Stimulated activated naive CD4-positive, alpha-beta T cell treated with Interleukin-2 at 50 U/mL for 16 hours (primary cell): ENCODE measurements around the gene NUDT16L1.
"Not testable (repeated sequence)": the region's sequence is repeated elsewhere in the genome, so short reads cannot be mapped to it uniquely, and the experiment has no call there.

Experiments
- DNase-seq: peaks from one replicate; lab custom pipeline; 2025; lab: John Stamatoyannopoulos, UW

The NUDT16L1 gene

GRCh38 chr16:4718466-4718865 is 25.1 kb downstream of the NUDT16L1 start:
- no peak for DNase-seq

GRCh38 chr16:4723071-4723767 is 29.9 kb downstream of the NUDT16L1 start:
- no peak for DNase-seq

DNA sequence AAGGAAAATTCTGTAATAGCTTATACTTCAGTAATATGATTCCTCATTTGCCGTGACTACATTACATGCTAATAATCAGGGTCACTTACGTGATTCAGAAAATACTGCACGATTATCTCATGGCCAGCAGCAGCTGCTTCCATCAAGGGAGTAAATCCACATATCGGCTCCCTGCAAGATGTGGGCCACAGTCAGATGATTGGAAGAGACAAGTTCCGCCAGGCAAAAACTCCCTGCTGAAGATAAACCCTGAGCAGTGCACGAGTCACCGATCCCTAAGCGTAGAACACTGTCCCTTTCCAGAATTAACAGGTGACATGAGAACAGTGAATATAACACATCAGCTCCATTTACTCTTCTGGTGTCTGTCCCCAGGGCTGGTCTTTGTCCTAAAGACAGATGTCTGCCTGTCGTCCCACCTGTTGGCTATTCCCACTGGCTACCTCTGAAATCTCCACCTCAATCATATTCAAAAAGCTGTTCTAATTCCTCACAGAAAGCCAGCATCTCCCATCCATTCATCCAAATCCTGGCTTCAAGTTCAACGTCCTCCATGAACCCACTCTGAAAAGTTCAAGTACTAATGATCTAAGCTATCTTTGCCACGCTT is 31.4 kb downstream of the NUDT16L1 start:
- DNase-seq = no peak

- DNase-seq = no peak
Measured at GRCh38 chr16:4726616-4727015, 33.3 kb downstream of the NUDT16L1 start.

DNA sequence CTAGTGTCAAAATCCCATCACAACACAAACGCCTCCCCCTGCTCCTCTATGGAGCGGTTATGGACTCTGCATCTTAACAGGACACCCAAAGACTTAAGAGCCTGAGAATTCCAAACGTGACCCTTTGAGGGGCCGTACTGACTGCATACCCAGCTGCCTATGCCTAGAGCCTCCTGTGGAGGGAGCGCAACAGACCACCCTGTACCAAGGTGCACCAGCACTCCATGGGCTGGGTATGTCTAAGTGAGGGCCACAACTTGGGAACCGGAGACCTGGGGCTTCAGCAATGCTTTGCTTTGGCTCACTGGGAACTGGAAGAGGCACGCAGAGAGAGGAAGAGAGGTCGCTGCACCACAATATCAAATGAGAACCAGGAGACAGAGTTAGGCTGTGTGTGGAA is 35.3 kb downstream of the NUDT16L1 start:
- no peak for DNase-seq

DNA sequence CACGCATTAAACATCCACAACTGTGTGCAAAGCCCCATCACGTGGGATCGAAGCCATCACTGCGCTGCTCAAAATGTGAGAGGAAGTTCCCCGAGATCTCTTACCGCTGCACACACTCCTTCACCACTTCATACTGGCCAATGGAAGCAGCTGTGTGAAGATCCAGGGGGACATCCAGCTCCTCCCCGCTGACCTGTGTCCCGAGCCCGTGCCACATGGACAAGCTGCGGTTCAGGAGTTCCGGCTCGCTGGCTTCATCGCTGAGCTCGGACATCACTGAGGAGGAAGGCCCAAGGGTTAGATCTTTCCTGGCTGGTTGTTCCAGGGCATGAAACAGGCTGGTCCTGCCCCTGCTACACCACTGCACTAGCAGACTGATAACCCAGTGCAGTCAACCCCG is 36.5 kb downstream of the NUDT16L1 start:
- DNase-seq = no peak

DNA sequence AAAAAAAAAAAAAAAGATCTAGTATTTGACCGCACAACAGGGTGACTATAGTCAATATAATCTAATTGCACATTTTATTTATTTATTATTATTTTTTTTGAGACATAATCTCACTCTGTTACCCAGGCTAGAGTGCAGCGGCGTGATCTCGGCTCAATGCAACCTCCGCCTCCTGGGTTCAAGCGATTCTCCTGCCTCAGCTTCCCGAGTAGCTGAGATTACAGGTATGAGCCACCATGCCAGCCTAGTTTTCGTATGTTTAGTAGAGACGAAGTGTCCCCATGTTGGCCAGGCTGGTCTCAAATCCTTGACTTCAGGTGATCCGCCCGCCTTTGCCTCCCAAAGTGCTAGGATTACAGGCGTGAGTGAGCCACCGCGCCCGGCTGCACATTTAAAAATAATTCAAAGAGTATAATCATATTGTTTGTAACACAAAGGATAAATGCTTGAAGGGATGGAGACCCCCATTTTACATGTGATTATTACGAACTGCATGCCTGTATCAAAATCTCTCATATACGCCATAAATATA is 39.9 kb downstream of the NUDT16L1 start:
- no peak for DNase-seq

GRCh38 chr16:4733747-4734062 is 40.3 kb downstream of the NUDT16L1 start:
- DNase-seq = peak; percentile 38

DNA sequence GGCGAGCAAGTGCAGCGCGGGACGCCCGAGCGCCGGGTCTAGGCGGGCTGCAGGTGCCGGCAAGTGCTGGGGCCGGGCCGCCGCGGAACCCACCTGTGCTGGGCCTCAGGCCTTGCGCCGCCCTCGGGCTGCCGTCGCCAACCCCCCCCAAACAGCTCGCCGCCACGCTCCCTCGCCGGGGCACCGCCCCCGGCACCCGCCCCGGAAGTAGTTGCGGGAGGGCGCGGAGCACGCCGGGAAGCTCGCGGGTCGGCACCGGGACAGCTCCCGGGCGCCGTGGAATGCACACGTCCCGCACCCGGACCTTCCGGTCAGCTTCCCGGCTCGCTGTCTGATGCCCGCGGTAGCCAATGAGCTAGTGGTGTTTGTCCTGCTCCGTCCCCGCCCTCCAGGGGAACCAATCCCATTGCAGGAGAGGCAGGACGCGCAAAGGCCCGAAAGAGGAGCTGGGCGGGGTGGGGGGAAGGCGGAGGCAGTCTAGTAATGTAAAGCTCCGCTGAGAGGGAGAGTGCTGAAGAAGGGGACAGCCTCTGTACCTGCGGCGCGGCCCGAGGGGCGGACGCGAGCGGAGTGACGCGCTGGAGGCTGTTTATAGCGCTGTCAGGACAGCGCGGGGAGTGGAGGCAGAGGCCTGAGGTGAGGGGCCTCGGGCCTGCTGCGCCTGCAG is 40.8 kb downstream of the NUDT16L1 start, which contains the start of the genes ANKS3 and DNAAF8:
Gene ANKS3 (minus strand): TSS at position 209 of the 667 bp plus-strand sequence. CDS start 4,122 bp downstream, outside the sequence.
Gene DNAAF8 (plus strand): TSS at position 475 of the 667 bp plus-strand sequence. CDS start 1,978 bp downstream, outside the sequence.
- peak; percentile 85 for DNase-seq

- DNase-seq = peak; percentile 91
Measured at GRCh38 chr16:4734730-4735535, 41.6 kb downstream of the NUDT16L1 start.

- no peak for DNase-seq
Measured at GRCh38 chr16:4736546-4736945, 43.2 kb downstream of the NUDT16L1 start.

GRCh38 chr16:4737545-4737944 is 44.2 kb downstream of the NUDT16L1 start:
- DNase-seq = no peak

GRCh38 chr16:4738370-4738769 is 45.0 kb downstream of the NUDT16L1 start:
- DNase-seq = not testable (repeated sequence)

DNA sequence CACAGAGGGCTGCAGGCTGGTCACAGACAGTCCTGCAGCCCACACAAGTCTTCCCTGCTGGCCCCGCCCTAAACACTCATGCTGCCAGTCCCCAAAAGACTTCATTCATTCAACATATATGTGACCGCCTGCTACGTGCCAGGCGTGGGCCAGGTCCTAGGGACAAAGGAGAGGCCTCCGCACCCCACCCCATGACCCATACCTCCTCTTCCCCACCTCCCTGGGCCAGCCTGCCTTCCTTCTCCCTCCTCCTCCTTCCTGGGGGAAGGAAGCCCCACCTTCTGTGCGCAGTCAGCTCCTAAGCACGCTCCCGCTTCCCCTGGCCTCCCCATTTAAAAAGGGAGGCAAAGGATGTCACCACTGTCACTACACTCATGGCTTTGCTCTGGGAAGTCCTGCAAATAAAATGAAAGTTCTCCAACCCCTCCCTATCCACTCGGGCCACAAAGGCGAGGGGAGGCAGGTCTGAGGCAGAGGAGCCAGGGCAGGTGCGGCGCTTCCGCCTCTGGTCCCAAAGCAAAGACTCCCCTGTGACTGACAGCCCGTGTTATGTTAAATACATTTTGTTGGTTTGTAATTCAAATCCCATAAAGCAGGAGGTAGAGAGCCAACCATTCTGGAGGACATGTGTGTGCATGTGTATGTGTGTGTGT is 50.0 kb downstream of the NUDT16L1 start:
- DNase-seq = no peak

DNA sequence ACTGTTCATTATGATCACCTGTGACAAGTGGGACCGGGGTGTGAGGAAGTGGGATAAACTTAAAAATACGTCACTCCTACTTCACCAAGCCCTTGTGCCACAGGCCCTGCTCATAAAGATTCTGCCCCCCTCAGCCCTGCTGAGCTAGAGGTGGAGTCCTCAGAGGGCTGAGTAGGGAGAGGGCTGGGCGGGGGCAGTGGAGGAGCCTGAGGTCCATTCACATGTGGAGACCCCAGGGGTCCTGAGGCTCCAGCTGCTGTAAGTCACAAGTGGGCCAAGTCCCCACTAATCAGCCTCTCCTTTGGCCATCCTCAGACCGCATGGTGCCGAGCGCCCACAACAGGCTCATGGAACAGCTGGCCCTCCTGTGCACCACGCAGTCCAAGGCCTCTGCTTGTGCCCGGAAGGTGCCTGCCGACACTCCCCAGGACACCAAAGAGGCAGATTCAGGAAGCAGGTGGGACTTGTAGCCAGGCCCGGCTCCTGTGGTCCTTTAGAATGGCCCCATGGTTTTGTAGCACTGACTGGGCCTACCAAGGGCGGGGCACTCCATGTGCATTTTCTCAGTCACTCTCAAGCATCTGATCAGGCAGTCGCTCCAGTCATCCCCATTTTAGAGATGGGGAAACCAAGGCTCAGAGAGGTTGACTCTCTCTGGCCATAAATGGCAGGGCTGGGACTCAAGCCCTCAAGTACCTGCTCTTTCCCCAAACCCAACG is 51.4 kb downstream of the NUDT16L1 start:
- no peak for DNase-seq

DNA sequence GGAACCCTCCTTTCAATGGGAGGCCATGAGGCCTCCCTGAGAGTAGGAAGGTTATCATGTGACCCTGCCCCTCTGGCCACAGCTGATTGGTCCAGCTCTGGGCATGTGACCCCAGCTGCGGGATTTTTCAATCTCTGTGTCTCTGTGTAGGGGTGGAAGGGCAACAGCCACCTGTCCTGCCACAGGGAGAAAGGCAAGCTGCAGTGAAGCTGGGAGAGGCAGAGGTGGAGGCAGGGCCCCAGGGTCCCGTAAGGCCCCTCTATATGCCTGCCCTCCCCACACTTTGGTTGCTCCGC is 51.9 kb downstream of the NUDT16L1 start:
- no peak for DNase-seq
